ENCODE measurements around the gene TLE1.
"Not testable (repeated sequence)": the region's sequence is repeated elsewhere in the genome, so short reads cannot be mapped to it uniquely, and the experiment has no call there.

The TLE1 gene

DNA sequence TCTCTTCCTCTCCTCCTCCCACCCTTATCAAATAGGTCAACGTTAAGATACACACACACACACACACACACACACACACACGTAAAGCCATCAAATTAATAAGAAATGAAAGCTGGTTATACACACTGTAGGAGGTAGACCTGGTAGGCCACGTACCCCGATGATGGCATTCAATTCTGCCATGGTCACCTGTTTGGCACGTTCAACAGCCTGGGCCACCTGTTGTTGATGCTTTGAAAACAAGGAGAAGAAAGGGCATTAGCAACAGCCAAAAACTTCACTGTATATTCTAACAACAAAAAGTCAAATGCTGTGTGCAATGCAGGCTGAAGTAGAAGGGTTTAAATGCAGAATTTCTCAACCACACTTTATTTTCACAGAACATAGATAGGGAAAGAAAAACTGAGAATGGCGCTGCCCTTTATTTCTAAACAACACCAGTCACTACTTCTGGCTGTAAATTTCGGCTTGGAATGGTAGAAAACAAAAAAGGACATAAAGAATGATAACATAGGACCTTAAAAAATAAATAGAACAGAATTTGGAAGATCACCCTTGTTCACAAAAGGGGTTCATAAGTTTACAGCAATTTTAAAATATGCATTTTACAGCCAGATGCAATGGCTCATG, 37.2 kb downstream of the TLE1 start:
- DNase-seq: no peak

DNA sequence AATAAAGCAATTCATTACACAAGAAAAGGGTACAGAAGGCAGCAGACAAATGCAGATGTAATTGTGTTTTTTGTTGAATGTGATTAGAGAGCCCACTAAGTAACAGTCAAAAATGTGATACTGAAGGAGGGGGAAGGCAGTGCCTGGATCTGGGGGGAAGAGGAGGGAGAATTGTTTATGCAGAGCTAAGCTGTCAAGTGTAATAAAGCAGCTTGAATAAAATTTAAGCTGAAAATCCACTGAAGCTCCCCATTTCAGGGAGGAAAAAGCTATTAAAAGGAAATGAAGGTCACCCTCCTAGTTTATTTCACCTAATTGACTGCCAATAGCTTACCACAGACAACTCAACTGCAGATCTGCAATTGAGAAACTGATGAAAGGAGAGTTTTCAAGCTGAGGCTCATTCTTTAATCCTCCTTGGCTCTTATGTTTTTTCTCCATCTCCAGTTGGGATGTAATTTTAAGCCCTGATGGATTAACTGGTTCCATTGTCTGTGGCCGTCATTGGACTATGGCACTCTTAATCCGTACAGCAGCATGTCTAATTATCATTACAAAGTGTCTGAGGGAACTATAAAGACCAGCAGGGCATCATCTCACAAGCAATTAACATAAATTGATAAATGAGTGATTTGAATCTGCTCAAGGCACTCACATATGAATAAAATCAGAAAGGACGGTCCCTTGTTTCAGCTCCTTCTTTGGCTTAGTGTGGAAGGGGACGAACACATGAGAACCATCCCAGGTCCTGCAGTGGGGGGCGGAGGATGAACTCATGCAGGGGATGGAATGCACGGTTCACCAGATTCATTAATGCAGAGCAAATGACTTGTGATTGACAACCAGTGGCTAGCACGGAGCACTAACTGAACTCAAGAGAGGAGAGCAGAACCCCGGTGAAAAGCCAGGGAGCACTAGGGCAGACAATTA, 38.5 kb downstream of the TLE1 start:
- DNase-seq: no peak

DNA sequence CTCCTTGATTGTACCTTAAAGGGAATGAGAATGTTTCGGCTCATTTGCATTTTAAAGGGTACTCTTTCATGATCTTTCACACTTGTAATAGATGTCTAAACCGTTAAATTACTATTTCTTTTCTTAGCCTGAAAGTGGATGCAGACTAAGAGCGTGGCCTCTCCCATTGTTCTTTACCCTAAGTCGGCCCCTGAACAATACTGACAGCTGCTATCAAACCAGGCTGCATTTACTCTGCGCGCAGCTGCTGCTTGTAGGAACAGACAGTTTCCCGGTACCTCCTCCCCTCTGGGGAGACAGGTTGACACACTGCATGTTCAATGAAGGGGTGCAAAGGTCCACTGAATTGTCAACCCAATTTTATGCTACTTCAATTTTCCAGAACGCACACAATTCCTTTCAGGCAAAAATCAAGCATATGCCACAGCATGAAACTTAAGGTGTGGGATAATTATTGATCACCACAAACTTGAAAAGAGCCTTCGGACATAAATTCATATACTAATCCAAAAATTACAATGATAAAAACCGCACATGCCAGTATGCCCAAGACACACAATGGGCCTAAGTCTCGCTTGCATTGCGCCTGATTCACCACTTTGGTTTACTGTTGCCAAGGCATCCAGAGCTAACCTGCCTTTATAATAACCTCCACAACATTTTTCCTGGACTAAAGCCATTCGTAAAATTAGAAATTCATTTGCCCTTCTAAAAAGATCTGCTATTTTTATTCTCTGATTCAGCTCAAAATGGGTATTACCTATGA, 39.7 kb downstream of the TLE1 start:
- peak; percentile 35 for DNase-seq

DNA sequence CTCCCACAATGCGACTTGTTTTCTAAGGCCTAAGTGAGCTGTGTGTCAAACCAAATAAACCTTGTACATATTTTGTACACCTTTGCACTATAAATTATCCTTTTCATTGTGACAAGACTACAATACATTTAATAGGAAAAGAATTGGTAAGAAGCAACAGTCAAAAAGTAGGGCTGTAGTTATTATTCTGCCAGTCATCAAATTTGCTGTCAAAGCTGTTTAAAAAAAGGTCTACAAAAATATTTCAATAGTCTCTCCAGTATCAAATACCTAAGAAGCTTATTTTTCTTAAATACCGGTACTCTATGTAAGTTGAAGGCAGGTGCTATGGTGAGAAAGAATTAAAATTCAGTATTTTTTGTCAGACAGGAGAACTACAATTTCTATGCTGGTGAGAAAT, 40.5 kb downstream of the TLE1 start:
- DNase-seq: no peak

DNA sequence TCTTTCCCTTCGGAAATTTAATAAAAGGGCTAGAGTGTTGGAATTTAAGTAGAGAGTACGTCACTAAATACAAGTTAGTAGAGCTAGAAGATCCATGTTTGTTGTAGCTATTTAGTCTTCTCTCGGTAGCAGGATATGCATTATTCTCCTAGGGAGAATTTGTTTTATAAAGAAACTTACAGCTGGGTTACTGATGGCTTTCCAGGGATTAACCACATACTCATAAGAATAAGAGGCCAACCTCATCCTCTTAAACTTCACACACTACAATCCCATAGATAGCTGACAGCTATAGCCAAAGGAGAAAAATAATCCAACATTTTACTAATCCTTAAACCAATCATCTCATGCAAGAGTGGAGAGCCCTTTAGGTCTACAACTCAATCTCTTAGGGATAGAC, 43.0 kb downstream of the TLE1 start:
- no peak for DNase-seq

DNA sequence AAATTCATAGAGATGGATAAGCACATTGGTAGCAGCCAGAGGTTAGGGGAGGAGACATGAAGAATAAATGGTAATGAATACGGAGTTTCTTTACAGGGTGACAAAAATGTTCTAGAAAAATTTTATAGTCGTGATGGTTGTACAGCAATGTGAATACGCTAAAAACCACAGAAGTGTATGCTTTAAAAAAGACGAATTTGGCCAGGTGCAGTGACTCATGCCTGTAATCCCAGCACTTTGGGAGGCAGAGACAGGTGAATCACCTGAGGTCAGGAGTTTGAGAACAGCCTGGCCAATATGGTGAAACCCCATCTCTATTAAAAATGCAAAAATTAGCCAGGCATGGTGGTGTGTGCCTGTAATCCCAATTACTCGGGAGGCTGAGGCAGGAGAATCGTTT, 44.8 kb downstream of the TLE1 start:
- not testable (repeated sequence) for DNase-seq

DNA sequence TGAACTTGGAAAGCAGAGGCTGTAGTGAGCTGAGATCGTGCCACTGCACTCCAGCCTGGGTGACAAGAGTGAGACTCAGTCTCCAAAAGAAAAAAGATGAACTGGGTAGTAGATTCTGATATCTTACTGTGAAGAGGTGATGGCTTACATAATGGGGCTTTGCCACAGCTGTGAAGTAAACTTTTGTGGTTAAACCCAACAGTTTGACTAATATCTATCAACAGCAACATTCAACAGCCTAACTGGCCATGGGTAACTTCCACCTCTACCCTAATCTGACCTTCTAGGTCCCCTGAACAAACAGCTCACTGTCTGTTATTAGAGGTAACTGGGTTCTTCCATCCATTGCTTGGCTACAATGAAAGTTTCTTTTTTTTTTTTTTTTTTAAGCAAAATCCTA, 52.1 kb downstream of the TLE1 start:
- no peak for DNase-seq

DNA sequence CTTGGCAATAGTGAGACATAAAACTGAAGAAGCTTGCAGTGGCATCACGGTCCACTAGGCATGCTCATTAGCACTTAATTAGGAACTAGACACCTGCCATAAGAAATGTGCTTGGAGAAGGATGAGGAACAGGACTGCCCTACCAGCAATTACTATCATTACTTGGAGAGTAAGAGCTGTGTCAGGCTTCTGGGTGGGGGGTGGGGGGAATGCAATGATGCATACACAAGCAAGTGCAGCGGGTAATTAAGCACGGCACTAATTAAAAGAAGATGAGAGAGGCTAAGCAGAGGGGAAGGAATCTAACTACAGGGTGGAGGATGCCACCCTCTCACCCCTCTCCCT, 53.1 kb downstream of the TLE1 start:
- DNase-seq: peak; percentile 34

DNA sequence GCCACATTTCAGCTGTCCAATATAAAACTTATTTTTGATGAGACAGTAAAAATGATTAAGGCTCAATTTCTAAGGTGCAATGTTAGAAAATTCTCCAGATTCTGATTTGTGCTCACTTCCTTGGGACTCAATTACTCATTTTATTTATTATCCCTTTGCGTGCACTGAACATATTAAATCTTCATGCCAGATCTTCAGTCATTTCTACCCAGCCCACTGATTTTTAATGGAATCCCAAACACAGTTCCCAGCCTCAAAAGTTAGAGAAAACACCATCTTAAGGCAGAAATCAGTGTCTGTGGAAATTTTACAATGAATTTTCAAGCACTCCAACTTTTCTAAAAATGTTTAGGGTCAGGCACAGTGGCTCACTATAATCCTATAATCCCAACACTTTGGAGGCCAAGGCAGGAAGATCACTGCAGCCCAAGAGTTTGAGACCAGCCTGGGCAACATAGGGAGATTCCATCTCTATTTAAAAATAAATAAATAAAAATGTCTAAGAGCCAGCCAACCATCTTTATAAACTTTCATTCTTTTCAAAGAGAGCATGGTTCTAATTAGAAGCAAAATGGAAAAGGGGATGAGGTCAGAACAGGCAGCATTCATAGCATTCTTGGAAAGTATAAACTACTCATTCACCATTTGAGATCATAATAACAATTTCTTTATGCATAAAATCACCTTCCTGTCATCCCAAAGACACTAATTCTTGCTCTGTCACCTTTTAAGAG, 53.7 kb downstream of the TLE1 start:
- DNase-seq: no peak

DNA sequence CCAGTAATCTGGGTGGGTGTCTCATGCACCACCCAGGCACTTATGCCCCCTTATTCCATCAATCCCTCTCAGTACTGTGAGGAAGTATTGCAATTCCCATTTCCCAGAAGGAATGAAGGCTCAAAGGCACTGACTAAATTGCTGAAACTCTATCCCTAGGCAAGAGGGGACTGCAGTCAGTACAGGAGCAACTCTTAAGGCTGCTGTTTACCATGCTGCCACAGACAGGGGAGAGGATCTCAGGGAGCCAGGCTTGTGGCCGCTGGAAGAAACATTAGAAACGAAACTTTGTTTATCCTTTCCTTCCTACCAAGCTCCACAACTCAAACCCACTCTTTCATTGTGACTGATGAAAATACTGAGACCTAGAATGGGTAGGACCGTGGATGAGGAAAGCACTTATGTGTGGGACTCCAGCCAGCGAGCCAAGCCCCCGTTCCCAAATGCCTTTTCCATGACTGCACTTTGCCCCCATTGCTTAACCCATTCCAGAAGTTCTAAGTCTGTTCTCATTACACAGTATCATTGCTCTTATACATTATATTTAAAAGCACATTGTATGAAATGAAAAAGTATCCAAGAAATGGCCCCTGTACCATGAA, 54.3 kb downstream of the TLE1 start:
- DNase-seq: no peak

DNA sequence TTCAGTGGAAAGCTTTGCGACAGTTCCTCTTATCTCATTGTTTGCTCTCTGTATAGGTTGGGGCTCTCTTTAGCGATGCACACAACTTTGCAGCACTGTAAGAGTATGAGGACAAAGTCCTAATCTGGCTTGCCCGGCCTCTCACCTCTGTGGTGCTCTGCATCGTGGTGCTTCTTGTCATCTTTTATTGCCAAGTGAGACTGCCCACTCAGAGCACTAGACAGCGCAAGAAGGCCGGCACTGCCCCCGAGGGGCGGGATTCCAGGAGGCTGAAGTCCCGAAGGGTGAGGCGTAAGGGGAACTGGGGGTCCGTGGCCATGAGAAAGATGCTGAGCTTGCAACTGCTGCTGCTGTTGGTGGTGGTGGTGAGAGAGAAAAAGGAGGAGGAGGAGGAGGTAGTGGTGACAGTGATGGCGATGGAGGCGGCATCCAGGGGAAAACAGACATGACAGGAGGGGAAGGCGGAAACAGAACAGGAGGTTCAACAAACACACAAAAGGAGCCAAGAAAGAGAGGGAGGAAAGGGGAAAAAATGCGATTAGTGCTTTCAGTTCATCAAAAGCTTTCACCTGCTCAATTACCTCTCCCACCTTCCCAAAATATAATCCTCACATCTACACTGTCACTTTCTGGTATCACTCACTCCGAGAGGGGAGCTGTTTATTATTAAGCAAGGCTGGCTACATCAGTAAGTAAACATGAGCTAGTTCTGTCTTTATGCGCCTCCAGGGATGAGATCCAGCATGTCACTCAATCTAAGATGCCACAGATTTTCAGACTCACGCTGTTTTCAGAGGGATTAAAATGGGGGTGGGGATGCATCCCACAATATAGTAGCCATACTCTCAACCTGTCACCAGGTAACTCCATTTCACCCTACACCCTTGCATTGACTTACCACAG, 55.1 kb downstream of the TLE1 start:
- no peak for DNase-seq

DNA sequence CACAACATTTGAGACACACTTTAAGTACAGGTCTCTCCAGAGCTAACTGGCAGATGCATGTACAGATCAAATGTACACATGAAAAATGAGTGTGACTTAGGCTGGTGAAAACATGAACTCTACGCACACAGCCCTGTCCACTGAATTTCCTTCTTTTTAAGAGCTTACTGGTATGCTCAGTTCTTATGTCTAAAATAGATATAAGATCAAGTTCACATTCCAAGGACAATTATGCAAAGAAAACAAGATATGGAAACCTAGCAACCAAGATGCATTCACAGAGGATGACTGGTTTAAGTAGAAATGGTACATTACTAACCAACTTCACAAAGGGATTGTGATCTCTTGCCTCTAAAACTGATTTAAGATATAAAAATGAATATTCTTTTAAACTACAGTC, 56.7 kb downstream of the TLE1 start:
- DNase-seq: no peak

DNA sequence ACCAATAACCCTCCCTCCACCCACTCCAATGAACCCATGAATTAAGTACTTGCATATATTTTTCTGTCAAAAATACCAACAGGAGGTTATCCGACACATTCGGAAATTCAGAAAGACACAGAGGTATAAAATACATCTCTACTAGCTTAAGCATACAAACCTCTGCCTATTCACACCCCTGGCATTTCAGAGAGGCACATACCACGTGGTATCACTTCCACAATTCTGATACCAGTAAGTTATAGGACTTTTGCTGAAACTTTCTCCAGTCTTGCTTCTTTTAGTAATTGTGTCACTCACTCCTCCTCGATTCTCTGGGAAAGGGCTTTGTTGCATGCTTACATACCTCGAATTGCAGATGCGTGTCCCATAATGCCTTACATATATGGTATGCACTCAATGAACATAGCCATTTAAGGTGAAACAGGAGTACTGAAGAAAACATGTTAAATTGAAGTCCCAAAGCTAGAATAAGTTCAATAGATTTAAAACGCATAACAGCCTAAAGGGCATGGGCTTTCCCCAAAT, 58.1 kb downstream of the TLE1 start:
- no peak for DNase-seq

DNA sequence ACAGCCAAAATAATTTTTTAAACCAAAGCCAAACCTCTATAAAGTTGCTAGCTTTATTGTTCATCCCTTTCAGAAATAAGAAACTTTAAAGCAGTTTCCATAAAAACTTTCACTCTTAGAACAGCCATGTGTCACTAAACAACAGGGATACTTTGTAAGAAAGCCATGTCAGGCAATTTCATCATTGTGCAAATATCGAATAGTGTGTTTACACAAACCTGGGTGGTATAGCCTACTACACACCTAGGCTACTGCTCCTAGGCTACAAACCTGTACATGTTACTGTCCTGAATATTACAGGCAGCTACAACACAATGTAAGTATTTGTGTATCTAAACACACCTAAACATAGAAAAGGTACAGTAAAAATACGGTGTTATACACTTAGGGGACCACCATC, 59.9 kb downstream of the TLE1 start:
- no peak for DNase-seq

DNA sequence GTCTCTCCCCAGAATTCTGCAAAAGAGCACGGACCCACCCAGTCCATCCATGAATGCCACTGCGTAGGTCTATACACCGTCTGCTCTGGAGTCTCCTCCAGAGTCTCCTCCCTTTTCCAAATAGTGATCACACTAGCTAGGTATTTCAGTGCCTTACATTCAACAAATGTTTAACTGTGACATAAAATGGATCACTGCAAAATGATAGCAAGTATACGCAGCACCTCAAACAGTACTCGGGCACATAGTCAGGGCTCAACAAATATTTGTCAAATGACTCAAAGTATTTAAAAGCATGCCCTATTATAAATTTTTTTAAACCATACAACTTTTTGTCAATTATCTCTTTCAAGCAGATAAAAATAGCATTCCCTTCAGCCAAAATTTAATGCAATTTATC, 60.5 kb downstream of the TLE1 start:
- no peak for DNase-seq

DNA sequence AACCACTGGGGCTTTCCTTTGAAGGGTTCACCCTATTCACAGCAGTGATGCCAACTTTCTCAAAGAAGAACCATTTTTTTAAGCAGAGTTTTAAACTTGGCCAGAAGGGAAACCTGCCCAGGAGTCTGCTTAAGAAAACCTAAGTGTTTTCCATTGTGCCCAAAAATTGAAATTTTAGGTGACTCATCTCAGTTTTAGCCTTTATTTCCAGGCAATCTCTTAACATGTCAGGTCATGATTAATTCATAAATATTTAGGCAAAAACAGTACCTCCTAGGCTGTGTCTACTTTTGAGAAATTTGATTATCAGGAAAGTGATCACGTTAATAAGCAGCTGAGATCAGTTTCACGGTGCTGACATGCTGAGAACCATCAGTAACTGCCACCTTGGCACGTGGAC, 61.9 kb downstream of the TLE1 start:
- DNase-seq: no peak

DNA sequence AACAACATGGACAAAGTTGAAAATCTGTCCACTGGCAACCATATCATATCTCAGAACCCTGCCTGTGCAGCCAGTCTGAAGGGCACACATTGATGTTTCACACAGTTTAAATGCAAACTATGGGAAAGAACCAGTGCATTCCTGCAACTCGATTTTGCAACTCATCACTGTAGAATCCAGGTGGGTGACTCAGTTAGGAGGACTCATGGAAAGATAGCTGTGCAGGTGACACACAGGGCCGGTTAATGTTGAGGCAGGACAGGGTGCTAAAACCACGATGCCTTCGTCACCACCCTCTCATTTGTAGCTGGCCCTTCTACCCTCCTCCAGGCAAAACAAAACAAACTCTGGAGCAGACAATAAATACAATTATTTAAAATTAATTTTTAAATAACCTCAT, 62.8 kb downstream of the TLE1 start:
- no peak for DNase-seq

DNA sequence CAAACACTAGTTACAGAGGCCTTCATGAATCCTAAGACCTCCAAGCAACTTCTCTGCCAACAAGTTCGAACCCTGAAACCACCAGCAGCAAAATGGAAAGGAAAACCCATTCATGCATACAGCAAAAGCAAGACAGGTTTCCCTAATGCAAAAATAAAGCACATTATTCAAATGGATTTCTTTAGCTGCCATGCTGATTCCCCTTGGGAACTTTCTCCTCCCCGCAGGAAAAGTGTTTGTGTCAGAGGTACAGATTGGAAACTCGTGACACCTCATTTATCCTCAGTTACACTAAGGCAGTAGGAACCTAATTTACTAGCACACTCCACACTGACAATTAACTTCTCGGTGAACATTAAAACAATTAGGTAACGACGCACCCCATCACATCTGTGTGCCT, 63.4 kb downstream of the TLE1 start:
- DNase-seq: peak; percentile 40

DNA sequence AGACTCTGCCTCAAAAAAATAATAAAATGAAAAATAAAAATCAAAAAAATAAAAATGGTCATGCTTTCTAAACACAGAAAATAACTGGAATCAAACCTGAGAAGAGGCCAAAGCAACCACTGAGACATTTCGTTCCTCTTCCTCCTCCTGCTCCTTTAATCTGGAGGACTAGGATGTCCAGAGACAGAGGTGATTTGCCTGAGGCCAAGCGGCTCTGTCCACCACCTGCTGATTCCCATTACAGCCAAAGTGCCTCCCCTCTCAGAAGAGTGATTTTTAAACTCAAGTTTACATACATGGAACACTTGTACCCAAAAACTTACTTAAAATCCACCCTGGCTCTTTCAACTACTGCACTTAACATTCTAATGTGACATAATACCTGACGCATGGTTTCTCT, 65.6 kb downstream of the TLE1 start:
- DNase-seq: no peak

DNA sequence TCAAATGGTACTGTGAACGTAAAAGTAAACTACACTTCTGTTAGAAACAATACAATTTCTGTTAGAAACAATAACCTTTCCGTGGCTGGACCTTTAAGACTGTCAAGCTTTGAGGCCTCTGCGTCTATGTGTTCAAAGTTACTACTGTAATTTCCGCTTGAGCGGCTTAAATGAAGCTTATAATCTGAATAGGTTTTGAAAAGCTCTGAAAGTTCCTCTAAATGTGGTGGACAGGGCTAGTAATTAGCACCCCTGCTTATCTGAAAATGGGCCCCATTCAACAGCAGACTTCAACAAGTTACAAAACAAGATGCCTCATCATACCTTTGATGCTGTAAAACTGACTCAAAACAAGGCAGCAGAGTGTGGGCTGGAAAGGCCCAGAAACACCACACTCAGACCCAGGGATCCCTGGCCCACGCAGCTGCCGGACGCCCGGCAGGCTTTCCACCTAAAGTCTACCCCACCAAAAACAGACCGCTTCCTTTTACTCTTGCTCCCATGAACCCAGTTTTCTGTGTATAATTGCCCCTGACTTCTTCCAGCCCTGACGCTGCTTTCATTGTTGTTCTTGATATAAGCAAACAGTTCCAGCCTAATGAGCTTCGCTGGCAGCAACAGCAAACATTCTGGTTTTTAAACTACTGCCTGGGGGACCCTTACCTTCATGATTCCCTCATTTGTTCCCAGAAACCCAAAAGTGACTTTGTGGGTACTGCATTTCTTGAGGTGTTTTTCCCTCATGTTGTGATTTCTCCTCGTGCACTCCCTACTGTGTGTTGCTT, 66.7 kb downstream of the TLE1 start:
- no peak for DNase-seq
